Cardiac muscle cell (in vitro differentiated cells and primary cell): Measurements from ENCODE around the gene RPS15. TPM values are rescaled to one million over a fixed set of nuclear protein-coding genes. Genes with fewer than 3 reads are reported as not detected.
A peak's percentile ranks its signal among the peaks of the same experiment; 100 is the strongest.
"Not testable (repeated sequence)": the region's sequence is repeated elsewhere in the genome, so short reads cannot be mapped to it uniquely, and the experiment has no call there.

Experiments used
- DNase-seq, 2 donors: peaks; one replicate each; pipeline versions ENCODE4 v3.0.0 to v3.0.0-alpha.2; 2010 to 2017; ENCODE audit warnings: low read depth in 1 of 2, low spot score in 1 of 2
- H3K27ac ChIP-seq: fragments of 200-600 bp; sonication (generic); 2 replicates; pipeline ENCODE4 v1.5.1; 2016
- H3K27me3 ChIP-seq: fragments of 200-600 bp; sonication (generic); 2 replicates; pipeline ENCODE4 v1.6.0; 2016; ENCODE audit warnings: control low read depth
- H3K36me3 ChIP-seq: fragments of 200-600 bp; sonication (generic); 2 replicates; pipeline ENCODE4 v1.5.1; 2016; ENCODE audit warnings: control low read depth
- H3K4me1 ChIP-seq: fragments of 200-600 bp; sonication (generic); 2 replicates; pipeline ENCODE4 v1.8.1; 2017; ENCODE audit warnings: low read depth, mild to moderate bottlenecking, mixed run types
- H3K4me3 ChIP-seq: fragments of 200-600 bp; sonication (generic); 2 replicates; pipeline ENCODE4 v1.5.1; 2016; ENCODE audit warnings: mild to moderate bottlenecking
- H3K9me3 ChIP-seq: fragments of 200-600 bp; sonication (generic); 2 replicates; pipeline ENCODE4 v1.5.1; 2017; ENCODE audit warnings: low read depth, mild to moderate bottlenecking, control low read depth
- CTCF ChIP-seq: IDR thresholded peaks from 2 replicates; pipeline ENCODE4 v1.5.1; 2012; ENCODE audit warnings: low read depth, mild to moderate bottlenecking, low read length
- polyA plus RNA-seq: library from polyadenylated mRNA; unstranded; fragments of >200 nt; fragmentation: Nextera tagmentation; extraction: Ambion mirVana; gene quantifications from 2 replicates; pipeline ENCODE4 v1.2.1, GENCODE V29; 2016
- total RNA-seq: library from RNA; depleted of rRNA; stranded (reverse); fragments of >200 nt; gene quantifications from 2 replicates; pipeline ENCODE4 v1.2.3, GENCODE V29; 2016

Gene RPS15
- total and polyA plus RNA-seq, 2 experiments from 2014 or later, result 1,129 to 6,817 TPM

GRCh38 chr19:1475751-1476437 lies 37.7 kb downstream of the RPS15 start:
- no peak for TF ChIP-seq CTCF
- Histone ChIP-seq H3K27ac (no peak overlapping the region), H3K27me3 (peaks cover 29% of the 10 kb centered on the region), H3K4me1 (peaks cover 7% of the 10 kb centered on the region), H3K9me3 (no peaks in the 10 kb centered on the region), H3K4me3 (no peak overlapping the region), H3K36me3 (no peaks in the 10 kb centered on the region)
- no peak for DNase-seq

DNA sequence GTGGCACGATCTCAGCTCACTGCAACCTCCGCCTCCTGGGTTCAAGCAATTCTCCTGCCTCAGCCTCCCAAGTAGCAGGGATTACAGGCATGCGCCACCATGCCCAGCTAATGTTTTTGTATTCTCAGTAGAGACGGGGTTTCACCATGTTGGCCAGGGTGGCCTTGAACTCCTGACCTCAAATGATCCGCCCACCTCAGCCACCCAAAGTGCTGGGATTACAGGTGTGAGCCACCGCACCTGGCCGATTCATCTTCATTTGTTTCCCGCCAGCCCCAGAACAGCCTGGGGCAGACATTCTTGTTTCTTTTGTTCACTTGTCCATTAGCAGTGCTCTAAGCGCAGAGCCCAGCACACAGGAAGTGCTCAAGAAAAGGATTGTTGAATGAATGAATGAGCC lies 38.9 kb downstream of the RPS15 start:
- H3K4me1 ChIP-seq, DNase-seq, H3K4me3 ChIP-seq, H3K27ac ChIP-seq, H3K9me3 ChIP-seq, H3K36me3 ChIP-seq: not testable (repeated sequence)
- peaks cover 18% of the 10 kb centered on the region for H3K27me3 ChIP-seq

GRCh38 chr19:1478934-1479707 lies 40.9 kb downstream of the RPS15 start, which contains the start of gene C19orf25:
C19orf25 (minus strand) TSS chr19:1479215; CDS start chr19:1478903, 312 bp downstream.
- no peaks in the 10 kb centered on the region for H3K9me3 ChIP-seq
- TF ChIP-seq CTCF, result no peak
- no peaks in the 10 kb centered on the region for H3K27me3 ChIP-seq
- H3K4me1 ChIP-seq, result peaks cover 5% of the 10 kb centered on the region
- H3K36me3 ChIP-seq, result no peaks in the 10 kb centered on the region
- peak within 1 kb of the TSS; percentile 62 for H3K27ac ChIP-seq
- DNase-seq, result peak; percentile 95 to 96
- H3K4me3 ChIP-seq, result peak within 1 kb of the TSS; percentile 59

- no peak overlapping the region for H3K27ac ChIP-seq
- H3K4me1 ChIP-seq, result peaks cover 5% of the 10 kb centered on the region
- H3K27me3 ChIP-seq, result no peaks in the 10 kb centered on the region
- DNase-seq, result no peak
- H3K36me3 ChIP-seq, result no peaks in the 10 kb centered on the region
- no peak for TF ChIP-seq CTCF
- no peak overlapping the region for H3K4me3 ChIP-seq
- H3K9me3 ChIP-seq, result no peaks in the 10 kb centered on the region
Observed at GRCh38 chr19:1481224-1481892, 43.2 kb downstream of the RPS15 start.

DNA sequence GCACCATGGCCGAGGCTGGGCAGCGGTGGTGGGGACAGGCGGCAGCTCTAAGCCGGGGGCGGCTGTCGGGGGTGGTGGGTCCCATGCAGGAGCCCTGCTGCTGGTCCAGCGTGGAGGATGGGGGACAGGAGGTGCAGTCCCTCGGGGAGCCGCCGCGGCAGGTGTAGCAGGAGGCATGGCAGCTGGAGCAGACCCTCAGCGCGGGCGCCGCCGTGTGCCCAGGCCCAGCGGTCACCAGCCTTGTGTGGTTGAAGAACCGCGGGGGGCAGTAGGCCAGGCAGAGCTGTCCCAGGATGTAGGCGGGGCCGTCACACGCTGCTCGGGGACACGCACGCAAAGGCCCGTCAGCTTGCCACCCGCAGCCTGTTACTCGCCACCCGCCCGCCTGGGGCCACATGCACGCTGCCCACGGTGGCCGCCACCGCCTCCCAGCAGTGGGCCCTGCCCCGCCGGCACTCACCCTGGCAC lies 43.7 kb downstream of the RPS15 start:
- no peak overlapping the region for H3K27ac ChIP-seq
- no peaks in the 10 kb centered on the region for H3K36me3 ChIP-seq
- peaks cover 5% of the 10 kb centered on the region for H3K4me1 ChIP-seq
- no peak for DNase-seq
- no peaks in the 10 kb centered on the region for H3K9me3 ChIP-seq
- no peak for TF ChIP-seq CTCF
- H3K4me3 ChIP-seq, result no peak overlapping the region
- H3K27me3 ChIP-seq, result no peaks in the 10 kb centered on the region
